ENCODE data around the gene TSC22D2.

DNA sequence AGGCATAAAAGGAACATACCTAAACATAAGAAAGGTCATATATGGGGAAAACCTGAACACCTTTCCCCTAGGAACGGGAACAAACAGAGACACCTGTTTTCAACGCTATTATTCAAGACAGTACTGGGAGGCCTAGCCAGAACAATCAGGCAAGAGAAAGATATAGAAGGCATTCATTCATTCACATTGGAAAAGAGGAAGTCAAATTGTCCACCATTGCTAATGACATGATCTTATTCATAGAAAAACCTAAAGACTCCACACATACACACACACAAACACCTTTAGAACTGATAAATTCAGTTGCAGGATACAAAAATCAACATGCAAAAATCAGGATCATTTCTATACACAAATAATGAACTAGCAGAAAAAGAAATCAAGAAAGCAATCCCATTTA lies 101.7 kb downstream of the TSC22D2 start:
- no peak for TF ChIP-seq POLR2A (IDR thresholded peaks at IDR 0.05)
- TF ChIP-seq, protein P1, sequence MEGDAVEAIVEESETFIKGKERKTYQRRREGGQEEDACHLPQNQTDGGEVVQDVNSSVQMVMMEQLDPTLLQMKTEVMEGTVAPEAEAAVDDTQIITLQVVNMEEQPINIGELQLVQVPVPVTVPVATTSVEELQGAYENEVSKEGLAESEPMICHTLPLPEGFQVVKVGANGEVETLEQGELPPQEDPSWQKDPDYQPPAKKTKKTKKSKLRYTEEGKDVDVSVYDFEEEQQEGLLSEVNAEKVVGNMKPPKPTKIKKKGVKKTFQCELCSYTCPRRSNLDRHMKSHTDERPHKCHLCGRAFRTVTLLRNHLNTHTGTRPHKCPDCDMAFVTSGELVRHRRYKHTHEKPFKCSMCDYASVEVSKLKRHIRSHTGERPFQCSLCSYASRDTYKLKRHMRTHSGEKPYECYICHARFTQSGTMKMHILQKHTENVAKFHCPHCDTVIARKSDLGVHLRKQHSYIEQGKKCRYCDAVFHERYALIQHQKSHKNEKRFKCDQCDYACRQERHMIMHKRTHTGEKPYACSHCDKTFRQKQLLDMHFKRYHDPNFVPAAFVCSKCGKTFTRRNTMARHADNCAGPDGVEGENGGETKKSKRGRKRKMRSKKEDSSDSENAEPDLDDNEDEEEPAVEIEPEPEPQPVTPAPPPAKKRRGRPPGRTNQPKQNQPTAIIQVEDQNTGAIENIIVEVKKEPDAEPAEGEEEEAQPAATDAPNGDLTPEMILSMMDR (IDR thresholded peaks at IDR 0.05), result no peak

Measured in right lobe of liver (tissue), 4 donors.